HG03175 (cell line): Measurements from ENCODE around the gene HRH3.

Source experiments
- ATAC-seq: cut with Tn5 transposase; IDR thresholded peaks from one replicate; pipeline ENCODE4 v1.9.1; 2021; ENCODE audit warnings: mild to moderate bottlenecking, moderate library complexity; ENCODE audit not compliant: unreplicated experiment

HRH3 gene

GRCh38 chr20:62201173-62202082 lies 18.6 kb downstream of the HRH3 start:
- ATAC-seq, result peak; percentile 66

GRCh38 chr20:62200491-62201172 lies 19.4 kb downstream of the HRH3 start:
- no peak for ATAC-seq

GRCh38 chr20:62198931-62199330 lies 21.1 kb downstream of the HRH3 start:
- ATAC-seq, result no peak

GRCh38 chr20:62198496-62198895 lies 21.6 kb downstream of the HRH3 start:
- ATAC-seq, result no peak

GRCh38 chr20:62197801-62198200 lies 22.3 kb downstream of the HRH3 start:
- no peak for ATAC-seq

GRCh38 chr20:62197311-62197710 lies 22.8 kb downstream of the HRH3 start:
- no peak for ATAC-seq

- ATAC-seq, result no peak
Observed at GRCh38 chr20:62196286-62196685, 23.8 kb downstream of the HRH3 start.

- no peak for ATAC-seq
Observed at GRCh38 chr20:62195736-62196135, 24.3 kb downstream of the HRH3 start.

- ATAC-seq, result no peak
Observed at GRCh38 chr20:62195075-62195405, 25.0 kb downstream of the HRH3 start.

- ATAC-seq, result no peak
Observed at GRCh38 chr20:62193079-62194025, 26.7 kb downstream of the HRH3 start.

GRCh38 chr20:62192635-62193034 lies 27.4 kb downstream of the HRH3 start:
- ATAC-seq, result no peak

- no peak for ATAC-seq
Observed at GRCh38 chr20:62191781-62192559, 28.1 kb downstream of the HRH3 start.

GRCh38 chr20:62190639-62191411 lies 29.3 kb downstream of the HRH3 start:
- no peak for ATAC-seq

- ATAC-seq, result no peak
Observed at GRCh38 chr20:62186887-62187866, 32.9 kb downstream of the HRH3 start.

GRCh38 chr20:62186096-62186426 lies 34.0 kb downstream of the HRH3 start:
- no peak for ATAC-seq

- ATAC-seq, result no peak
Observed at GRCh38 chr20:62183426-62184142, 36.5 kb downstream of the HRH3 start.

- ATAC-seq, result peak; percentile 94
Observed at GRCh38 chr20:62182469-62183425, 37.3 kb downstream of the HRH3 start, which contains the start of gene MTG2. TSS of gene MTG2 (plus strand) at chr20:62183028. CDS start at chr20:62193421, 10,393 bp downstream.
